ENCODE results near the gene RGS7. TPM values are rescaled to one million over a fixed set of nuclear protein-coding genes. Genes with fewer than 3 reads are reported as not detected.

RGS7 gene
- polyA plus RNA-seq, 2 of the 4 experiments (the other 2 are of a cell fraction), result 0.08 TPM; not detected in 1

GRCh38 chr1:241331328-241332036 lies 25.5 kb downstream of the RGS7 start:
- FAIRE-seq, result no peak
- Histone ChIP-seq H3K27ac (no peak overlapping the region), H3K4me3 (no peak overlapping the region), H3K9me3 (no peaks in the 10 kb centered on the region), H3K4me1 (no peaks in the 10 kb centered on the region), H3K4me2 (no peak overlapping the region)
- TF ChIP-seq SREBF2 (IDR thresholded peaks at IDR 0.05) (no peak), SMC3 (IDR thresholded peaks at IDR 0.05) (no peak), EP300 (IDR thresholded peaks at IDR 0.05) (no peak), FOSB (CRISPR knock-in tag; IDR thresholded peaks at IDR 0.05) (no peak), NPAS2 (CRISPR knock-in tag; IDR thresholded peaks at IDR 0.05; ENCODE audit: borderline replicate concordance) (no peak), ESRRA (IDR thresholded peaks at IDR 0.05; ENCODE audit: borderline replicate concordance, low read length) (no peak), BHLHE40 (IDR thresholded peaks at IDR 0.05; ENCODE audit: low read depth, low read length) (no peak), HMGXB4 (CRISPR knock-in tag; IDR thresholded peaks at IDR 0.05; ENCODE audit: borderline replicate concordance) (no peak)
- POLR2A ChIA-PET, result no interaction called here
- CTCF ChIA-PET, result no interaction called here
- no peak for ATAC-seq
- no peak for DNase-seq (ENCODE audit: low read depth in 1 of 2, low spot score in 1 of 2)
- WGBS (ENCODE audit: missing lambda C conversion rate), result 8% methylated on average over 3 of the region's 3 CpGs

- POLR2A ChIA-PET, result no interaction called here
- Histone ChIP-seq H3K4me2 (no peak overlapping the region), H3K9me3 (no peaks in the 10 kb centered on the region), H3K4me3 (no peak overlapping the region), H3K27ac (no peak overlapping the region), H3K4me1 (no peaks in the 10 kb centered on the region)
- no peak for TF ChIP-seq RFX5 (IDR thresholded peaks at IDR 0.05)
- TF ChIP-seq MAZ (IDR thresholded peaks at IDR 0.05; ENCODE audit: borderline replicate concordance, low read depth, low read length), result no peak
- TF ChIP-seq SREBF2 (IDR thresholded peaks at IDR 0.05), result no peak
- no peak for TF ChIP-seq CHD2 (IDR thresholded peaks at IDR 0.05; ENCODE audit: low read length, partially characterized antibody)
- no peak for TF ChIP-seq ZSCAN20 (CRISPR knock-in tag; IDR thresholded peaks at IDR 0.05)
- TF ChIP-seq POLR2A (IDR thresholded peaks at IDR 0.05; ENCODE audit: low read length), result no peak
- no peak for TF ChIP-seq BCL3 (IDR thresholded peaks at IDR 0.05)
- TF ChIP-seq HEYL (CRISPR knock-in tag; IDR thresholded peaks at IDR 0.05), result no peak
- no peak for TF ChIP-seq FOSL2 (IDR thresholded peaks at IDR 0.05)
- no peak for TF ChIP-seq FOSL2 (CRISPR knock-in tag; IDR thresholded peaks at IDR 0.05)
- TF ChIP-seq HMGXB4 (CRISPR knock-in tag; IDR thresholded peaks at IDR 0.05; ENCODE audit: borderline replicate concordance), result no peak
- TF ChIP-seq CBX8 (IDR thresholded peaks at IDR 0.05), result no peak
- no peak for TF ChIP-seq KDM1A (IDR thresholded peaks at IDR 0.05; ENCODE audit: low read depth)
- TF ChIP-seq HES2 (IDR thresholded peaks at IDR 0.05), result no peak
- TF ChIP-seq ATOH8 (CRISPR knock-in tag; IDR thresholded peaks at IDR 0.05; ENCODE audit: low read depth), result no peak
- WGBS (ENCODE audit: missing lambda C conversion rate), result 4% methylated on average over 1 of the region's 1 CpG
- DNase-seq (ENCODE audit: low read depth in 1 of 2, low spot score in 1 of 2) (no peak), FAIRE-seq (no peak), ATAC-seq (no peak)
- CTCF ChIA-PET, result no interaction called here
Observed at GRCh38 chr1:241330619-241331327, 26.2 kb downstream of the RGS7 start.
